GM19238 (cell line): ENCODE results near the gene KCNN2.
A peak's percentile ranks its signal among the peaks of the same experiment; 100 is the strongest.
"Not testable (repeated sequence)": the region's sequence is repeated elsewhere in the genome, so short reads cannot be mapped to it uniquely, and the experiment has no call there.

Source experiments
- DNase-seq: peaks from one replicate; pipeline ENCODE4 v3.0.0; 2011; ENCODE audit warnings: low spot score; ENCODE audit not compliant: insufficient read length

Gene KCNN2

DNA sequence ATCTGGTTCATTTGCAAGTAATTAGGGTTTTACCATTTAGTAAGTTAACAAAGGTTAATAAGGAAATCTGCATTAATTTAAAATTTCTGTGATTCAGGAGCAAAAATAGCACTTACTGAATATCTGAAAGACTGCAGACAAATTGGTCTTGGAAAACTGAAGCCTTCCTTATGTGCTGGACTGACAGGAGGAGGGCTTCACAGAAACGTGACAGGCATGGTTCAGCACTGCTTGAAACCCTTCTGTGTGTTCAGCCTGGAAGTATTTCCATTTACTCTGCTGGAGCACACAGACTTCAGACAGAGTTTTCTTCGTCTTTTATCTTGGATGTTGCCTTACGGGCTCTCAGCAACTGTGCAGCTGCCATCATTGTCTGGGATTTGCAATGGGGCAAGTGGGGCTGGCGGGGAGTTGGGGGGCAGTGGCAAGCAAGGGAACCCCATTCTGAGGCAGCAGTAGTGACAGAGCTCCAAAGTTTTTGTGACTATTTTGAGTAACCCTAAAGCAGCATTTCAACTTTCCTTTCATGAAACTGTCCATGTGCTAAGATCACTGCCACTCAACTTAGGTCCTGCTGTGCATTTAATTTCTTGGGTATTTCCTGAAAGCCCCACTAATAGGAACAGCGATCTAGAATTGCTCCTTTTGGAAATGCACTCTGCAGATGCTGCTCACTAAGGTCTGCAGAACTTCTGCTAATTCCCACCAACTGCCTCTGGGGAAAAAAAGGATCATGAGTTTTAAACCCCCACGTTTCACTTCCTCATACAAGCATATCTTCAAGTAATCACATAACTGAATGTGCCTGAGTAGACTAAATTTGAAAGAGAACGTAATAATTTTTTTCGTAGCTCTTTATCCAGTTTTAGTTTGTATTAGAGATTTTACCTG is 56.6 kb downstream of the KCNN2 start:
- DNase-seq: no peak

DNA sequence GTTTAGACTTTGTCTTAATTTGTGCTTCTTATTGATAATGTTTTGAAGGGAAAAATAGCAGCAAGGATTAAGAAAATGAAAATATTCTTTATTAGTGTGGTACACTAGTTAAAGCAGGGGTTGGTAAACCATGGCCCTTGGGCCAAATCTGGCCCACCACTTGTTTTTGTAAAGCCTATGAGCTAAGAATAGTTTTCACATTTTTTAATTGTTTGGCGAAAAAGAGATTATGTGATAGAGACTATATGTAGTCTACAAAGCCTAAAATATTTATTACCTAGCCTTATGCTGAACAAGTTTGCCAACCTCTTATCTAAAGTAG is 57.2 kb downstream of the KCNN2 start:
- DNase-seq: no peak

DNA sequence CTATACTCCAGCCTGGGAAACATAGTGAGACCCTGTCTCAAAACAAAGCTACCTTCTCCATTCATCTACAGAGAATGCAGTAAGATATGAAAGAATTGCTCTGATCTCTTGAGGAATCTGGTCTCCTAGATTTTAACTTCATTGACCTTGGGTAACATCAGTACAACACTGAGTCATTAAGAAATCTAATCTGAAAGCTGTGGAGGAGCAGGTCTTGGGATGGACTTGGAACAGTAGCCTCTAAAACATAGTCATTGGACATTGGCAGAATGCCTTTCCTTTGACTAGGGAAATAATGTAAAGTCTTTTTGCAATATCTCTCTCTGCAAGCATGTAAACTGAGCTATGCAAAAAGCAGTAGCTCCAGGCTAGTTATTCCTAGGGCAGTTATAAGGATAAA is 58.1 kb downstream of the KCNN2 start:
- no peak for DNase-seq

DNA sequence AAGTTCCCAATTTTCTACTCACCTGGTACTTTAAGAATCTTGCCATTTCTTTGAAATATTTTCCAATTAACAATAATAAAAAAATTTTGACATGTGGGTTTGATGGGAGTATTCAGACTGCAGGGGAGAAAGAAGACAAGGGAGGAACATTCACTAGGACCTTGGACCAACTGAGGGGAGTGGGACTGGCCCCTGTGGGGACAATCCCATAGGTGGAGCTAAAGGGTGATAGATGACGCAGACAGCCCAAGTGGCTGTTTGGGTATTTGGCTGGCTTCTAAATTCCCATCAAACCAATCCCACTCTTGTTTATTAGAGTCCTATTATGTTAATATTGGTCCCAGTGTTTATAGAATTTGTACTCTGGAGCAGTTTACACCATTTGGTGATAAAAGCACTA is 65.3 kb downstream of the KCNN2 start:
- no peak for DNase-seq

DNA sequence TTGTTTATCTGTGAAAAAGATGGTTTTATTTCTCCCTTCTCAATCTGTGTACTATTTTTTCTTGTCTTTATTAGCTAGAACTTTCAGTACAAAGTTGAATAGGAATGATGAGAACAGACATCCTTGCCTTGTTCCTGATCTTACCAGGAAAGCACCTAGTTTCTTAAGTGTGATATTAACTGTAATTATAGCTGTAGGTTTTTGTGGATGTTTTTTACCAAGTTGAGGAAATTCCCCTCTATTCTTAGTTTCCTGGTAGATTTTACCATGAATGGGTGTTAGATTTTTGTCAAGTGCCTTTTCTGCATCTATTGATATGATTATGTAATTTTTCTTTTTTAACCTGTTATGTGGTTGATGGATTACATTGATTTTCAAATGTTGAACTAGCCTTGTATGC is 68.7 kb downstream of the KCNN2 start:
- no peak for DNase-seq

DNA sequence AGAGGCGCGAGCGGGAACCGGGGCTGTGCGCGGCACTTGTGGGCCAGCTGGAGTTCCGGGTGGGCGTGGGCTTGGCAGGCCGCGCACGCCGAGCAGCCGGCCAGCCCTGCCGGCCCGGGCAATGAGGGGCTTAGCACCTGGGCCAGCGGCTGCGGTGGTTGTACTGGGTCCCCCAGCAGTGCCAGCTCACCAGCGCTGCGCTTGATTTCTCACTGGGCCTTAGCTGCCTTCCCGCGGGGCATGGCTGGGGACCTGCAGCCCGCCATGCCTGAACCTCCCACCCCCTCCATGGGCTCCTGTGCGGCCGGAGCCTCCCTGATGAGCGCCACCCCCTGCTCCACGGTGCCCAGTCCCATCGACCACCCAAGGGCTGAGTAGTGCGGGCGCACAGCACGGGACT is 70.8 kb downstream of the KCNN2 start:
- DNase-seq: not testable (repeated sequence)

DNA sequence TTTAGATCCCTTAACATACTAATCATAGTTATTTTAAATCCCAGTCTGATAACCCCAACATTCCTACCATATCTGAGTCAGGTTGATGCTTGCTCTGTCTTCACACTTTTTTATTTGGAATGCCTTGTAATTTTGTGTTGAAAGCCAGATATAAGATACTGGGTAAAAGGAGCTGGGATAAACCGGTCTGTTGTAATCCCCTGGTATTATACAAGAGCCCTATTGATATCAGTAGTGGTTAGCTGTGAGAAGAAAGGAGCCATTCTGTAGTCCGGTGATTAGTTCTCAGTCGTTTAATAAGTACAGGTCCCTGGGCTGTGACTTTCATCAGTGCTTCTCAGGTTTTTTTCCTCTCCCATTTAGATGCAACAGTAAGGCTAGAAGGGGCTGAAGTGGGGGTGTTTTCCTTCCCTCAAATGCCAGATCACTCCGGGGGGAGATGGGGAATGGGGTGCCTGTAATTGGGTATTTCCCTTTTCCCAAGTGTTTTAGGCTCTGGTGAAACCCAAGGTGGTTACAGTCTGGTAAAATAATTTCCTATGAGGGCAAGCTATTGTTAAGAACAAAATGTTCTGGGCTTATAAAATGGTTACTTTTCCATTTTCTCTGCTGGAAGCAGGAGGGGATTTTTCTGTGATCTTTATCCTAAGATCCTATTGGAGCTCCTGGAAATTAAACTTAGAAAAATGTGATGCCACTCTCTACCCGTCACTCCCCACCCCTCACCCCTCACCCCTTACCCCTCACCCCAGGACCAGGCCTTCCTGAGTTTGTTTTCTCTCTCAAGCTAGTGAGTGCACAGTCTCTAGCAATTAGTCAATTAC is 72.7 kb downstream of the KCNN2 start:
- no peak for DNase-seq

DNA sequence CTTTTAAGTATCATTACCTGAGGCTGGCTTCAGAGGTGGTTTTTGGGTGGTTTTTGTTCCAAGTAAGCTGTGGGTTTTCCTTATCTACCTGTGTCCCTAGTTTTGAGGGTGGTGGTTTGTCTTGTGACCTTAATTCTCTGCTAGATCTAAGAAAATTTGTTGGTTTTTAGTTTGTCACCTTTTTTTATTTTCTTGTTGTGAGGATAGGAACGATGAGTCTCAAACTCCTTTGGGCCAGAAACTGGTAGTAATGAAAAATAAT is 73.3 kb downstream of the KCNN2 start:
- no peak for DNase-seq

DNA sequence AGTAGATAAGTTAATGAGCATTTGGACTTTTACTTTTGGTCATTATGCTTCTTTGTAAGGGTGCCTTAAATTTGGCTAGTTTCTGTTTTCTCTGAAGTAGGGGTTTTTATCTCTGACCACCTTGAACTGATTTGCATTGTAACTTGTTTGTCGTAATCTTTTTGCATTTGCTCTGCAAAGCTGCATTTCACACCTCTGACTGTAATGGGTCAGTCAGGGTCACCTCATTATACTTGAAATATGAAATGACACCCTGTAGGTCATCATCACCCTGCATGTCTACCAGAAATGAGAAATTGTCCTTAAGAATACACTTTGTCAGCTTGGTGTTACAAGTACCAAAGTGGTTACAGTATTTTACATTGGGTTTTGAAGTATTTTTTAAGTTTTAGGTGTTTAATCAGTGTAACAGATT is 74.0 kb downstream of the KCNN2 start:
- no peak for DNase-seq

DNA sequence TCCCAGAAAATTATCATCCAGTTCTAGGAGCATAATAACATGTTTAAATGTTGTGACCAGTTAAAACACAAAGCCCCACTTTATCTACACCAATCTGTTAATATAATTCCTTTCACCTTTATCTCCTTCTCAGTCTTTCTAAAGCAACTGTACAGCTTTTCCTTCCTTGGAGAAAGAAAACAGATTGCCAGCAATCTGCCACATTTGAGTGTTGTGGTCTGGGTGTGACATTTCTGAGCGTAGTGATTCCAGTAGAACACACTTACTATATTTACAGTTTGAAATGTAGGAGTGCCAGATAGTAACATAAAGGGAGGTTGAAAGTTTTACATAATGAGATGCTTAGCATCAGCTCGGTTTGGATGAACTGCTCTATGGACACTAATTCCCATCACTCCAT is 76.1 kb downstream of the KCNN2 start:
- no peak for DNase-seq

DNA sequence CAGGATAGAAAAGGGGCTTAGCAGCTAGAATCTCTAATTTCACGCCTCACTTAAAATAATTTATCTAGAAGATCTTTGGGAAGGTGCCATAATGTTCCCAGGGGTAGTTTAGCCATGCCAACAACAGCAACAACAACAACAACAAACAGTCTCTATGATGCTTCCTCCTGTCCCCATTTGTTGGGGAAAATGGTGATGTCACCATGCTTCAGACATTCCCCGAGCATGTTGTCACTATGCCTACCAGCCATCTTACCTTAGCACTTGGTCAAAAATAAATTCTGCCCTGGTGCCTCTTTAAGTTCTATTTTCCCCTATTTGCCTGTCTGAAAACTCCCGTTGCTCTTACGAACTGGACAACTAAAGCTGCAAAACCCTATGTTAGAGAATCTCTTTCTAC is 76.6 kb downstream of the KCNN2 start:
- no peak for DNase-seq

DNA sequence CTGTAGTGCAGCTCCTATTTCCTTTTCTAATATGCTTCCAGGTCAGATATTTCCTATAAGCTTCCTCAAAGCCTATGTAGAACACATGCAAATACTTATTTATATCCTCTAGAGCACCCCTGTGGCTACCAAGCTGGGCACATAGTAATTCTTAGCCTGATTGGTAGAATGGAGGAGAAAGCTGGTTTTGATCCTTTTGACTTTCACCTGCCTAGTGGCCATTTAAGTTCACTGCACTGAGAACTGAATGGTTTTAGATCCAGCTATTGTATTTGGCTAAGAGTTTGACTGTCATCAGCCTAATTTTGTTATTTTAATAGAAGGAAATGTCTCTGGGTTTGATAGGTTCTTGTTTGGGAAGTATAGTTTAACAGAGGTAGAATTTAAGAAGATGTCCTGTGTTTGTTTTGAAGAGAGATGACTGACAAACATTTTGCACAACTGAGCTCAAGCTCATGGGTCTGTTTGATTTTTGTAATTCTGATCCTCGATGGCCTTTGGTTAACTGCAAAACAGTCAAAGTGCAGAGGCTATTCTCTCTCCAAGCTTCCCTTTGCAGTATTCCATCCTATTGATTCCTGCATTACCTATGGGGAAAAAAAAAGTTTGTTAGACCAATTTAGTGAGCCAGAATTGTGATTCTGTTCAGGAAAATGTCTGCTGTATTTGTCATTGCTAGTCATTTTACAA is 85.4 kb downstream of the KCNN2 start:
- DNase-seq: no peak

DNA sequence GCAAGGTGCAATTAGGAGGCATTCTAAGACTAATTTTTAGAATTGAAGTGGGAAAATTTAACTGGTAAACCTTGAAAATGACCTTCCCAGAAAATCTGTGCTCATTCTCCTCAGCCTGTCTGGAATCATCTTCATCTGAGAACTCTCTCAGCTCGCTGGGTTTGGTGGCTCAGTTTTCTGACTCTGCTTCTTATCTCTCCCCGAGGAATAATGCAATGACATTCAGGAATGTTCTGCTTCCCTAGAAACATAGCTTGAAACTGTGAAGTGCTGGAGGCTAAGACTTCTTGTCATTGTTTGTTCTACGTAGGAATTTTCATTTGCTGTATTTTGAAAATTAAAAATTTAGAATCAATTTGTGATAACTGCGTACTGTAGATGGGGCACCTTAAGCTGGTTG is 86.6 kb downstream of the KCNN2 start:
- DNase-seq: no peak

DNA sequence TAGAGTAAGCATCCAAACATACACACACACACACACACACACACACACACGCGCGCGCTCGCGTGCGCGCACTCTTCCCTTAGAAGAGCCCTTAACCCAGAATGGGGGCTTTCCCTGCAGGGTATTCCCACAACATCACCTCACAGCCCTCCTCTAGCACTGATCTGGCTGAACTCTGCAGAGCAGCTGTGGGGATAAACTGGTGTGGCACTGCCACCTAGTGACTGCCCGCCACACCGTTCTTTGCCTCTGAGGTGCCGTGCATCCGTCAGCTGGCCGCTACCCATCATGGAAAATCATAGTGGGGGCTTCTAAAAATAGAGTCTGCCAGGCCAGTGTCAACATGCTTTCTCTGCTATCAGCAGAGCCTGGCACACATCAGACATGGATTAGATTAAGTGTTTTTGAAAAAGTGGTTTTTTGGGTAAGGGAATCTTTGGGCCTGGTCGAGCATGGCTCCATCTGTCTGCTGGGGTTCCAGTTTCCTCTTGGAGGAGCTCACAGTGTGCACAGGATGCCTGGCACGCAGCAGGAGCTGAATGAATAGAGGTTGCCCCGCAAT is 88.1 kb downstream of the KCNN2 start:
- peak; percentile 39 for DNase-seq

DNA sequence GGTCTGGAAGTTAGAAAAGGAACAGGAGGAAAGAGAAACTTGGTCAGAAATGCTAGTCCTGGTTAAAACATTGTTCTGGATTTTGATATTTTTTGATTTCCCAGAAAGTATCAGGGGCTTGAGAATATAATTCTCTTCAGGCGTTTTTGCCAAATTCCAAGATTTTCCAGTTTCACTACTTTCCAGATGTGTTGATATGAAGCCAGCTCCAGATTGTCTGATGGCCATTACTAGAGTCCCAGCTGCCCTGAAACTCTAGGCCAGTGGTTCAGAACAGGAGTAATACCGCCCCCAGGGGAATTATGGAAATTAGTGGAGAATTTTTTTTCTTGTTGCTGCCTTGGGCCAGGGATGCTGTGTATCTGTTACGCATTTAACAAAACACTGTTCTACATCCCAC is 88.6 kb downstream of the KCNN2 start:
- DNase-seq: no peak

DNA sequence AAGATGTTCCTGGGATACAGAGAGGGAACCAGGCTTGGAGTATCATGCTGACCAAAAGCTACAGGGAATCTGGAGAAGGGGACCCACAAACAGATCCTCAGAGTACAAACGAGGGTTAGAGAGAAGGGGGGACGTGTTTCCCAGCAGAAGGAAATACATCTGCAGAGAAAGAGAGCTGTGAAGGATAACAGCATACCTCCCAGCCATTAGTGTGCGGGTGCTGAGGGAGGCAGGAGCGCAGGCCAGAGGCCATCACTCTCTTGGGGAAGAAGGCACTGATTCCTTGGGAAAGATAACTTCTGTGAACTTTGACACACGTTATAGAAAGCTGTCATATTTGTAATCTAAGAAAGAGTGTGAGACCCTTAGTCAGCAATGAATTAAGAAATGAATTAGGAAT is 96.9 kb downstream of the KCNN2 start:
- DNase-seq: no peak

DNA sequence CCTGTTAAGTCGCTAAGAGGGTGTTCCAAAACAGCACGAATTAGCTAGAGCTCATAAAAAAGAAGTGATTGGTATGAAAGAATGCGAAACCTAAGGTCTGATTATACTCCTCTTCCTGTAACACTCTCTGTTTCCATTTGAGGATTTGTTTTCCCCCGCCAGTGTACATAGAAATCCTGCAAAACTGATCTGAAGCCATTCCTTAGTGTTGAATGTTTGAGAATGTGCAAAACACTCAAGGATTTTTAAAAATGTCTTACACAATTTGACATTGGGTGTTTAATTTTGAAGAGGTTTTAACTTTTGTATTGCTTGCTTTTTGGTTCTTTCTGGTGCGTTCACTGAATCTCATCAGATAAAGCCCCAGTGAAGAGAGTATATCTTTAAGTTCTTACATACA is 105.3 kb downstream of the KCNN2 start:
- no peak for DNase-seq

DNA sequence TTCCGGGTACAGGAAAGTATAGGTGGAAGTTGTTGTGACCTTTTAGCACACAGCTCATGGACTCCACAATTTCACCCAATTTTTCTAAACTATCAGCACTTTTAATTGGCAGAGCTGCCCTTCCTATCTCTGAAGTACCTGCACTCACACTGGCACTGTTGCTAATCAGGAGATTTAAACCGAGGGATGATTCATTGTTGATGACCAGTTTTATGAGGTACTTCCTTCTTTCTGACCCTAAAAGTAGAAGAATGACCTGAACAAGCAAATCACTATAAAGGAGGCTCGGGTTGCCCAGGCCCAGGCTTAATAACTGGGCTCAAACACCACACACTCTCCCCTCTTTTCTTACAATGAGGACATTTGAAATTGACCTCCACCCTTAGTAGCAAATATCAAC is 105.9 kb downstream of the KCNN2 start:
- no peak for DNase-seq

DNA sequence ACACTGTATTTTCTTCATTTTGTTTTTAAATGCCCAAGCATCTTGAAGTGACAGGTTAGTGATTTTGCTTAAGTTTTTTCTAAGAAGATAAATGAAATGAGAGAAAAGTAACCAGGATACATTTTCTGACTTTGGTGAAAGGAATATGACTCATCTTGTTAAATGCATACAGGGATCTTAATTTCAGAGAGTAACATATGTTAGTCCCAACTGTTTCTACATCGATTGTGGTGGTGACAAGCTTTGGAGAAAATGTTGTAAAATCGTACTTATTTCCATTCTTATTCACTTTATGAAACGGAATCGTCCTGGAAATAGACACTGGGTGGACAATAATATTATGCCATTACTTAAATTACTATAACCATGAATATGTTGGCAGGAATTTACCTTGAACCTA is 107.5 kb downstream of the KCNN2 start:
- no peak for DNase-seq

DNA sequence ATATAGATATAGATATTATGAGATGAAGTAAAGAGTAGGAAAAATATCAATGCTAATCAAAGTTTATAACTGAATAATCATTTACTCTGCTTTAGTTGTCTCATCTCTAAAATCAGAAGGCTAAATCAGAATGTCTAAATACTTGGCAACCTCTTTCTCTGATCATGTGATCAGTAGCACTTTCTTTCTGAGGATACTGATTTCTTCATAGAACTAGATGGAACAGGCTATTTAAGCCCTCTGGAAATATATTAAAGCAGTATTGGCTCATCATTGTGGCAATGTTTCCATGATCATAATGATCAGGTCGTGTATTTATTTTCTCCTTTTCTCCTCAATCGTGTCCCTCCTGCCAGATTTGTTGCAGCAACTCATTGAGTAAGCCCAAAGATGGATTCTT is 109.7 kb downstream of the KCNN2 start:
- no peak for DNase-seq

DNA sequence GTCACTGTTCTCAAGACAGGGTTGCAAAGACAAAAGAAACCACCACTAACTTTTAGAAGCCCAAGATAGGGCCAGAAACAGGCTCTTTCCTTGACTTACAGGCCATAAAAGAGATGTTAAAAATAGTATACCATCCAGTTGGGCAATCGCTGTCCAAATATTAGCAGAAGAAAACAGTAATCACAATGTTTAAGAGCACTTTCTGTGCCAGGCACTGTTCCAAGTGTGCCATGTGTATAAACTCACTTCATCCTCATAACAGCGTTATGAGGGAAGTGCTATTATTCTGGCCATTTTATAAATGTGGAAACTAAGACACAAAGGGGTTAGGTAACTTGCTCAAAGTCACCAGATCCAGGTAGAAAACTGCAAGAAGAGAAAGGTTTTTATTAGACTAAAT is 111.7 kb downstream of the KCNN2 start:
- DNase-seq: no peak

DNA sequence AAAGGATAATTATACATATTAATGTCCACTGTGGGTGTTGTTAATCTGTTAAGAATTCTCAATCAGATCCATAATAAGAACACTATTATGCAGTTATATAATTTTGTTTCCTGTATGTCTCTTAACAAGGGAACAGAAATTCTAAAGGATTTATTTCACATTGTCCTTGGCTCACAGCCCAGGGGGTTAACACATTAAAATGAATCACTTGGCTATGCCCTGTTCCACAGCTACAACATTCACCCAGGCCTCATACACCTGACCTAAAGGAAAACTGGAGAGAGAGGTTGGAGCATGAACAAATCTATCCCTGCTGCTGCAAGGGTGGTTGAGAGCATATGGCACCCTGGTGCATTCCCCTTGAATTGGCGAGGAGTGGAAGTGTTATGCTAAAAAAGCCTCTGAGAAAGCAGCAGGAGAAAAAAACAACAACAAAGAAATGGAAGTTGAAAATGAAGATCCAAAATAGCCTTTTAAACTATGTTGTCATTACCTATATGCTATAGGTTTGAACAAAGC is 116.0 kb downstream of the KCNN2 start:
- DNase-seq: no peak
